ENCODE data around the gene ATP11C.

- TF ChIP-seq, protein P1, sequence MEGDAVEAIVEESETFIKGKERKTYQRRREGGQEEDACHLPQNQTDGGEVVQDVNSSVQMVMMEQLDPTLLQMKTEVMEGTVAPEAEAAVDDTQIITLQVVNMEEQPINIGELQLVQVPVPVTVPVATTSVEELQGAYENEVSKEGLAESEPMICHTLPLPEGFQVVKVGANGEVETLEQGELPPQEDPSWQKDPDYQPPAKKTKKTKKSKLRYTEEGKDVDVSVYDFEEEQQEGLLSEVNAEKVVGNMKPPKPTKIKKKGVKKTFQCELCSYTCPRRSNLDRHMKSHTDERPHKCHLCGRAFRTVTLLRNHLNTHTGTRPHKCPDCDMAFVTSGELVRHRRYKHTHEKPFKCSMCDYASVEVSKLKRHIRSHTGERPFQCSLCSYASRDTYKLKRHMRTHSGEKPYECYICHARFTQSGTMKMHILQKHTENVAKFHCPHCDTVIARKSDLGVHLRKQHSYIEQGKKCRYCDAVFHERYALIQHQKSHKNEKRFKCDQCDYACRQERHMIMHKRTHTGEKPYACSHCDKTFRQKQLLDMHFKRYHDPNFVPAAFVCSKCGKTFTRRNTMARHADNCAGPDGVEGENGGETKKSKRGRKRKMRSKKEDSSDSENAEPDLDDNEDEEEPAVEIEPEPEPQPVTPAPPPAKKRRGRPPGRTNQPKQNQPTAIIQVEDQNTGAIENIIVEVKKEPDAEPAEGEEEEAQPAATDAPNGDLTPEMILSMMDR (IDR thresholded peaks at IDR 0.05; ENCODE audit: poor library complexity): no peak
- no peak for TF ChIP-seq EZH2phosphoT487 (IDR thresholded peaks at IDR 0.05; ENCODE audit: low read depth, severe bottlenecking, unreplicated experiment)
Measured at GRCh38 chrX:139924069-139924695, 8.7 kb downstream of the ATP11C start.

Measured in hepatocyte (in vitro differentiated cells).